Left lung (tissue), 10 donors: ENCODE measurements around the gene KLC1. TPM values are rescaled to one million over a fixed set of nuclear protein-coding genes. Genes with fewer than 3 reads are reported as not detected.

Source experiments
- ATAC-seq: fragments of 200-7000 bp; cut with Tn5 transposase; one replicate; pipeline ENCODE4 v1.9.1; 2020; ENCODE audit warnings: moderate library complexity
- DNase-seq, 4 donors: peaks; one replicate each; pipeline ENCODE4 v3.0.0-alpha.2; 2013 to 2020
- H3K27ac ChIP-seq, 2 donors: fragments of 200-600 bp; sonication (generic) in 1 of 2; one replicate each; pipeline versions ENCODE4 v1.5.0 to v1.8.0; 2020 to 2021
- H3K27me3 ChIP-seq, 2 donors: fragments of 200-600 bp; sonication (generic) in 1 of 2; one replicate each; pipeline versions ENCODE4 v1.5.0 to v1.8.0; 2020 to 2021
- H3K36me3 ChIP-seq, 2 donors: fragments of 200-600 bp; sonication (generic) in 1 of 2; one replicate each; pipeline versions ENCODE4 v1.5.0 to v1.8.0; 2020 to 2021
- H3K4me1 ChIP-seq, 2 donors: fragments of 200-600 bp; one replicate each; pipeline ENCODE4 v1.8.0; 2021
- H3K4me3 ChIP-seq, 2 donors: fragments of 200-600 bp; sonication (generic) in 1 of 2; one replicate each; pipeline versions ENCODE4 v1.5.0 to v1.8.0; 2020 to 2021; ENCODE audit warnings: mild to moderate bottlenecking in 1 of 2
- H3K9me3 ChIP-seq, 2 donors: fragments of 200-600 bp; sonication (generic) in 1 of 2; one replicate each; pipeline versions ENCODE4 v1.5.0 to v1.8.0; 2020 to 2021
- CTCF ChIP-seq, 2 donors: fragments of 200-600 bp; sonication (generic) in 1 of 2; IDR thresholded peaks; one replicate each; pipeline versions ENCODE4 v1.5.0 to v1.8.0; 2021; ENCODE audit warnings: antibody characterized with exemption in 2 of 2
- intact Hi-C, 2 donors: fragments of 100-400 bp; cut with DNase I; formaldehyde crosslinking; loops; one replicate each; pipeline versions ENCODE4 v1.11.2 to v1.14.2; 2022
- polyA plus RNA-seq, 6 donors: library from polyadenylated mRNA; unstranded; fragments of 120-200 nt; gene quantifications; one replicate each; pipeline ENCODE4 v1.2.1, GENCODE V29; 2013; ENCODE audit not compliant: insufficient read length in 6 of 6
- total RNA-seq, 2 donors: library from RNA; stranded (reverse); fragmentation: NEBNext Ultra II Directional; extraction: Animal tissue kit (Norgen Biotek cat#: 25700); gene quantifications; one replicate each; pipeline ENCODE4 v1.2.1, GENCODE V29; 2021
- donor health status: DM: no; HTN: yes; CAD: no.
- donor health status: DM: no; HTN: no; CAD: no.

Gene KLC1
- total and polyA plus RNA-seq, 8 donors = 126 to 185 (median 156) TPM

GRCh38 chr14:103723748-103724081 is 94.7 kb downstream of the KLC1 start:
- DNase-seq (no peak), ATAC-seq (no peak)
- Histone ChIP-seq H3K36me3 (peaks cover 0 to 31% of the 10 kb centered on the region in 2 donors), H3K27ac (peak overlapping the region; percentile 34 to 73), H3K4me1 (peaks cover 10 to 17% of the 10 kb centered on the region in 2 donors), H3K4me3 (no peak overlapping the region), H3K9me3 (no peaks in the 10 kb centered on the region), H3K27me3 (no peaks in the 10 kb centered on the region)
- no peak for TF ChIP-seq CTCF (IDR thresholded peaks at IDR 0.05)
- intact Hi-C loops = no loop called here

- intact Hi-C loops = no loop called here
- no peaks in the 10 kb centered on the region for H3K27me3 ChIP-seq
- H3K36me3 ChIP-seq = peaks cover 0 to 35% of the 10 kb centered on the region in 2 donors
- peaks cover 10 to 15% of the 10 kb centered on the region in 2 donors for H3K4me1 ChIP-seq
- H3K27ac ChIP-seq = peak overlapping the region in 1 of 2 donors; percentile 73
- H3K4me3 ChIP-seq = no peak overlapping the region
- no peak for ATAC-seq
- no peak for TF ChIP-seq CTCF (IDR thresholded peaks at IDR 0.05)
- no peaks in the 10 kb centered on the region for H3K9me3 ChIP-seq
- DNase-seq = peak in 1 of 4 donors; percentile 82
Observed at GRCh38 chr14:103724116-103724515, 95.1 kb downstream of the KLC1 start.

GRCh38 chr14:103725001-103725682 is 96.1 kb downstream of the KLC1 start:
- Histone ChIP-seq H3K4me3 (no peak overlapping the region), H3K27ac (no peak overlapping the region), H3K4me1 (peaks cover 10 to 20% of the 10 kb centered on the region in 2 donors), H3K9me3 (no peaks in the 10 kb centered on the region), H3K36me3 (peaks cover 0 to 45% of the 10 kb centered on the region in 2 donors), H3K27me3 (no peaks in the 10 kb centered on the region)
- DNase-seq (peak in 1 of 4 donors; percentile 76), ATAC-seq (no peak)
- intact Hi-C loops = no loop called here
- TF ChIP-seq CTCF (IDR thresholded peaks at IDR 0.05) = no peak

- no peak overlapping the region for H3K4me3 ChIP-seq
- peak in 1 of 4 donors; percentile 57 for DNase-seq
- no peaks in the 10 kb centered on the region for H3K9me3 ChIP-seq
- no peak for TF ChIP-seq CTCF (IDR thresholded peaks at IDR 0.05)
- no peaks in the 10 kb centered on the region for H3K27me3 ChIP-seq
- peaks cover 10 to 20% of the 10 kb centered on the region in 2 donors for H3K4me1 ChIP-seq
- intact Hi-C loops = no loop called here
- peaks cover 0 to 49% of the 10 kb centered on the region in 2 donors for H3K36me3 ChIP-seq
- ATAC-seq = no peak
- H3K27ac ChIP-seq = no peak overlapping the region
Observed at GRCh38 chr14:103725739-103726395, 96.9 kb downstream of the KLC1 start.

- no peak for ATAC-seq
Observed at GRCh38 chr14:103726474-103726873, 97.5 kb downstream of the KLC1 start.

More at GRCh38 chr14:103726474-103726873, 97.5 kb downstream of the KLC1 start:
- no peaks in the 10 kb centered on the region for H3K9me3 ChIP-seq
- peaks cover 10 to 20% of the 10 kb centered on the region in 2 donors for H3K4me1 ChIP-seq
- peaks cover 0 to 51% of the 10 kb centered on the region in 2 donors for H3K36me3 ChIP-seq
- no peaks in the 10 kb centered on the region for H3K27me3 ChIP-seq
- intact Hi-C loops = no loop called here
- TF ChIP-seq CTCF (IDR thresholded peaks at IDR 0.05) = no peak
- no peak overlapping the region for H3K4me3 ChIP-seq
- no peak overlapping the region for H3K27ac ChIP-seq
- DNase-seq = peak in 1 of 4 donors; percentile 65
